ENCODE data around the gene BANP. TPM values are rescaled to one million over a fixed set of nuclear protein-coding genes. Genes with fewer than 3 reads are reported as not detected.

BANP gene
- total and polyA plus RNA-seq, 12 donors, result 6.1 to 20.4 (median 13.5) TPM

DNA sequence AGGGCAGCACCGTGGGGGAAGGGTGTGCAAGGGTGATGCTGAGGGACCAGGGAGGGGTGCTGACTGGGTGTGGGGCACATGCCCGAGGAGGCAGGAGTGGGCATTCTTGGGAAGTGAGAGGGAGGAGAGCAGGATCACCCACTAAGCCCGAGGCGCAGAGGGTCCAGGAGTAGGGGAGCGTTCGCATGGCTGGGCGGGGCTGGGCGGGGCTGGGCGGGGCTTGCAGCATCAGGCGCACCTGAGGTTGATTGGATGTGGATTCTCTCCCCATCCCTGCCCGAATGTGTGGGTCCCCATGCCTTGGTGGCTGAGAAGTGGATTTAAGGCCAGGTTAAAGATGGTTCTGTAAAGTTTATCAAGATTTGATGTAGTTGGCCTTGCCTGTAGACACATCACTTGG lies 14.2 kb downstream of the BANP start:
- WGBS, 2 donors, result 82 to 85% methylated on average over 11 of the region's 11 CpGs
- intact Hi-C loops (cut with DNase I), result no loop called here
- no peaks in the 10 kb centered on the region for H3K9me3 ChIP-seq
- peaks cover 0 to 1% (median 0%) of the 10 kb centered on the region in 9 donors for H3K36me3 ChIP-seq
- TF ChIP-seq, protein P1, sequence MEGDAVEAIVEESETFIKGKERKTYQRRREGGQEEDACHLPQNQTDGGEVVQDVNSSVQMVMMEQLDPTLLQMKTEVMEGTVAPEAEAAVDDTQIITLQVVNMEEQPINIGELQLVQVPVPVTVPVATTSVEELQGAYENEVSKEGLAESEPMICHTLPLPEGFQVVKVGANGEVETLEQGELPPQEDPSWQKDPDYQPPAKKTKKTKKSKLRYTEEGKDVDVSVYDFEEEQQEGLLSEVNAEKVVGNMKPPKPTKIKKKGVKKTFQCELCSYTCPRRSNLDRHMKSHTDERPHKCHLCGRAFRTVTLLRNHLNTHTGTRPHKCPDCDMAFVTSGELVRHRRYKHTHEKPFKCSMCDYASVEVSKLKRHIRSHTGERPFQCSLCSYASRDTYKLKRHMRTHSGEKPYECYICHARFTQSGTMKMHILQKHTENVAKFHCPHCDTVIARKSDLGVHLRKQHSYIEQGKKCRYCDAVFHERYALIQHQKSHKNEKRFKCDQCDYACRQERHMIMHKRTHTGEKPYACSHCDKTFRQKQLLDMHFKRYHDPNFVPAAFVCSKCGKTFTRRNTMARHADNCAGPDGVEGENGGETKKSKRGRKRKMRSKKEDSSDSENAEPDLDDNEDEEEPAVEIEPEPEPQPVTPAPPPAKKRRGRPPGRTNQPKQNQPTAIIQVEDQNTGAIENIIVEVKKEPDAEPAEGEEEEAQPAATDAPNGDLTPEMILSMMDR (IDR thresholded peaks at IDR 0.05), result no peak
- H3K27me3 ChIP-seq, result no peaks in the 10 kb centered on the region
- no peak overlapping the region for H3K4me3 ChIP-seq
- H3K4me1 ChIP-seq, result peaks cover 5 to 52% (median 47%) of the 10 kb centered on the region in 9 donors
- no peak for DNase-seq
- peak overlapping the region in 7 of 10 donors; percentile 73 to 91 (median 83) for H3K27ac ChIP-seq
- ATAC-seq, result no peak

DNA sequence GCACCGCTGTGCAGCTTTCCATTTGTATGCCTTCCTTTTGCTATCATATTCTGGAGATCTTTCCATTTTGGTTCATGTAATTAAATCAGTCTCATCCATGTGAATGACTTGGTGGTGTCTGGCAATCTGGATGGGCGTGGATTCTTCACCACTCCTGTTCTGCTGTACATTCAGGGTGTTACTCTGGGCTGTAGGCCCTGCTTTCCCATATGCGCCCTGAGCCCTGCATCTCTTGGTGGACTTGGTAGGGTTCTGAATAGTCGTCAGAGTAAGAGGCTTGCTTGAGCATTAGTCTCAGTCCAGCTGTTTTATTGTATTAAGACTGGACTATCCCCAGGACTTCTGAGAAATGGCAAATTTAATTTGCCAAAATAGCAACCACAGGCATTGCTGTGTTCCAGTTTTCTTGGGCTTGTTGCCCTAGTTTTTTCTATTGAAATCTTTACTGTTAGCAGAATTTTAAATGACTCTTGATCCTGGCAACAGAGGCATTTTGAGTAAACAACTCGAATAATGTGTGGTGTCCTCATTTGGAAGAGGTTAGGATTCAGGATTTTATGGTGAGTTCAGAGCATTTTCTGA lies 14.9 kb downstream of the BANP start:
- peak overlapping the region; percentile 41 to 91 (median 80) for H3K27ac ChIP-seq
- H3K4me3 ChIP-seq, result peak overlapping the region in 4 of 10 donors; percentile 15 to 42 (median 30)
- H3K27me3 ChIP-seq, result no peaks in the 10 kb centered on the region
- peaks cover 5 to 52% (median 47%) of the 10 kb centered on the region in 9 donors for H3K4me1 ChIP-seq
- TF ChIP-seq, protein P1 (IDR thresholded peaks at IDR 0.05), result no peak
- H3K36me3 ChIP-seq, result peaks cover 0 to 9% (median 0%) of the 10 kb centered on the region in 9 donors
- intact Hi-C loops (cut with DNase I), result no loop called here
- ATAC-seq (peak in 6 of 8 donors; percentile 33 to 54 (median 40)), DNase-seq (no peak)
- WGBS, 2 donors, result 76 to 80% methylated on average over 5 of the region's 5 CpGs
- H3K9me3 ChIP-seq, result peaks cover 0 to 3% (median under 1%) of the 10 kb centered on the region in 11 donors

DNA sequence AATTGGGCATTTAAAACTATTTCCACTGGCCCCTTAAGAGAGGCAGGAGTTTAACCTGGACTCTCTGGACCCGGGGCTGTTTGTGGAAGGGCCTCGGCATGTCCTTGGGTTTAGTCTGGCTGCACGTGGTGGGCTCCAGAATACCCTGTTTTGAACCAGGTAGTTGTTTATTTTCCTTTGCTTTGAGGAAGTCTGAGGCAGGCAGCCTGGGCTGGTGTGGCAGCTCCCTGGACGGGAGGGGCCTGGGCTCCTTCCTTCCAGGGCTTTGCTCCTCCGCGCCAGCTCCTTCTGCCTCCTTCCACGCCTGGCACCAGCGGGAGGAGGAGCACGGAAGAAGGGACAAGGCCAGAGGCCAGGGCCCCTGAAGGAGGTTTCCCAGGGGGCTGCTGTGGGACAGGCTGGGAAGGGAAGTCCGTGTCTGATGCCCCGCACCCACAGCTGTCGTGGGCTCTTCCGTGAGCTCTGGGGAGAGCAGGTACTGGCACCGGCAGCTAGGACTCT lies 15.5 kb downstream of the BANP start:
- 26 to 30% methylated on average over 14 of the region's 14 CpGs for WGBS, 2 donors
- Histone ChIP-seq H3K4me1 (peaks cover 5 to 52% (median 47%) of the 10 kb centered on the region in 9 donors), H3K27me3 (no peaks in the 10 kb centered on the region), H3K36me3 (peaks cover 0 to 11% (median 0%) of the 10 kb centered on the region in 9 donors), H3K4me3 (peak overlapping the region in 7 of 10 donors; percentile 14 to 42 (median 28)), H3K27ac (peak overlapping the region; percentile 41 to 91 (median 80)), H3K9me3 (peaks cover 0 to 9% (median 6%) of the 10 kb centered on the region in 11 donors)
- ATAC-seq (peak; percentile 25 to 66 (median 46)), DNase-seq (no peak)
- intact Hi-C loops (cut with DNase I), result no loop called here
- TF ChIP-seq, protein P1 (IDR thresholded peaks at IDR 0.05), result no peak

DNA sequence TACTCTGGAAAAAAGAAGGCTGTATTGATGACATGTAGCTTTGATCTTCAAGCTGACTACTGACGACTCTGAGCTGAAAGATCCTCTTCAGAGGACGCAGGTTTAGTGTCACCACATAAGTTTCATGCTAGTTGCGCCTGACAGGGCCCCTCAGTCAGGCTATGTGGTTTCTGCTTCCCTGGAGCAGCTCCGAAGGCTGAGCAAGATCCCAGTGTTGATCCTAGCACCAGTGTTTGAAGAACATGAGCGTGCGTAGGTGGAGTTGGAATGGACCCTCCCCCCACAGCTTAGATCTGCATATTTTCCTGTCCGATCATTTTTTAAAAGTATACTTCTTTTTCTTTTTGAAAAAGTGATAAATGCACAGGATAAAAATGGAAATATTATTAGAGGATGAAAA lies 17.3 kb downstream of the BANP start:
- Histone ChIP-seq H3K4me3 (no peak overlapping the region), H3K4me1 (peaks cover 5 to 41% (median 38%) of the 10 kb centered on the region in 9 donors), H3K27me3 (no peaks in the 10 kb centered on the region), H3K27ac (no peak overlapping the region), H3K36me3 (peaks cover 0 to 11% (median 0%) of the 10 kb centered on the region in 9 donors), H3K9me3 (peaks cover 0 to 22% (median 17%) of the 10 kb centered on the region in 11 donors)
- TF ChIP-seq, protein P1 (IDR thresholded peaks at IDR 0.05), result no peak
- DNase-seq (no peak), ATAC-seq (no peak)
- intact Hi-C loops (cut with DNase I), result no loop called here
- 86 to 88% methylated on average over 7 of the region's 7 CpGs for WGBS, 2 donors
